NCI-H1105 (cell line): ENCODE data around the gene CHD1L.
"Not testable (repeated sequence)": the region's sequence is repeated elsewhere in the genome, so short reads cannot be mapped to it uniquely, and the experiment has no call there.

Experiments used
- DNase-seq: peaks from one replicate; lab custom pipeline; 2025; lab: John Stamatoyannopoulos, UW

The CHD1L gene

DNA sequence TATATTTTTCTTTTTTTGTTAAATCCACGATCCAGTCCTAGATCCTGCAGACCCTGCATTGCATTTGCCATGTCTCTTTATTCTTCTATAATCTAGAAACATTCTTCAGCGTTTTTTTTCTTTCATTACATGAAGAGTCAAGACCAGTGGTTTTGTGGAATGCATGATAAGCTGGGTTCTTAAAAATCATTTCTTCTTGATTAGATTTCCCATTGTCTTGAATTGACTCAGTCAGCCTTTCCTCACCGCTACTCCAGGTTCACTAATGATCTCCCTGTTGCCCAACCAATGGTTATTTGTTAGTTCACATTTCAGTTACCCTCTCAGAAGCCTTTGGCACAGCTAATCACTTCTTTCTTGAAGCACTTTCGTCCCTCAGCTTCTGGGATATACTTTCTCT is 25.2 kb downstream of the CHD1L start:
- DNase-seq, result no peak

DNA sequence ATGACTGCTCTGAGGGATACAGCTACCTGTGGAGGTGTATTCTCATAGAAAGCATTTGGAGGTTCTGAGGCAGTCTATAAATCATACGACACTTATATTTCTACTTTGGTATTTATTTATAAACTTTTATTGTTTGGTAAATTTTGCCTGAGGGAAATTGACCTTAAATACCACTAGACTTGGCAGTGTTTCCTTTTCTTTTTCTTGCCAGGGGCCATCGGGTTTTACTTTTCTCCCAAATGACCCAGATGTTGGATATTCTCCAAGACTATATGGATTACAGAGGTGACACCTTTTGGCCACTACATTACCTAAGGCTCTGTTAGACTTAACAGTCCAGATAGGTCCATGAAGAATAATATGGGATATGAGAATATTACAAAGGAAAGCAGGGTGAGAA is 28.2 kb downstream of the CHD1L start:
- DNase-seq, result no peak

DNA sequence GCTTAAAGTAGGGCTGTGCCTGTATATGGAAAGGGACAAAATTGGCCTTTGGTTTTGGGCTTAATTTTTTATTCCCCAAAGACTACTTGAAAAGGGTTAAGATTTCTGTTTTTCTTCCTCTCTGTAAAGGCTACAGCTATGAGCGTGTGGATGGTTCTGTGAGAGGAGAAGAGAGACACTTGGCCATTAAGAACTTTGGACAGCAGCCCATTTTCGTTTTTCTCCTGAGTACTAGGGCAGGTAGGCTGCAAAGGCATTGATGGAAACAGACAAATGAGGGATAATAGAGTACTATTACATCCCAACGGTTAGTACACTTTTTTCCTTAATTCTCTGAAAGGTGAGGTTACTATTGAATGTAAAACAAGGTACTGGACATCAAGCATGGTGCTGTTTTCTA is 29.6 kb downstream of the CHD1L start:
- peak; percentile 10 for DNase-seq

DNA sequence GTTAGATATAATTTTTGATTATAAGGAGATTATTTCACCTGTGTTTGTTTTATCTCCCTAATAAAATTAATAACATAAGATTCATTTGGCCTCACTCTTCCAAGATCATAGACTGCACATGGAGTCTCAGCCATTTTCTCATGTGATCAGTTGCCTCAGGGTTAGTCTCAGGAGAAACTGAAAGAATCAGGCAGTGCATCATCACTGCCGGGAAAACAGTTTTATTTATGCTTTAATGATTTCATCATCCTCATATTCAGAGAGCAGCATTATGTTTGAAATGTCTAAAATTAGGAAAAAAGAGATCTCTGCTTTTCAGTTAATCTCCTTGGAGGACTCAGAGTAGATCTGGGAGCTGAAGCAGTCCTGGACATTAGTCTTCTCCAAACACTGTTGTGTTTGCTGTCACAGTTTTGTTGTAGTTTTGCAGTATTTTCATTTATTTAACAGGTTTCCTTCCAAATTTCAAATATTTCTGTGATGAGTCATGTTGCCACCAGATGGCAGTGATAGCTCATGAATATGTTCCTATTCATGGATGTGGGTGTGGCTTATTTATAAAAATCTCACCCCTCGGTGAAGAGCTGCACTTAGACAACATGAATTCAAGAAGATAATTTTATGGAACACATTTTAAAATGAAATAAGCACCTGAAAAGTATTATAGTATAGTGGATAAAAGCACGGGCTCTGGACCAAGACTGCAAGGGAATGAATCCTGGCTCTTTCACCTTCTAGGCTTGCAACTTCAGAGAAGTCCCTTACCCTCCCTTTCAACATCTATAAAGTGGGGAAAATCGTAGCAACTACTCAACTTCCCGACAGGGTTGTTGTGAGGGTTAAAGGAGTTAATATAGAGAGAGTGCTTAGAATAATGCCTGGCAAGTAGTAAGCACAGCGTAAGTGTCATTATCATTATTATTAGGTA is 31.2 kb downstream of the CHD1L start:
- DNase-seq, result peak; percentile 51

DNA sequence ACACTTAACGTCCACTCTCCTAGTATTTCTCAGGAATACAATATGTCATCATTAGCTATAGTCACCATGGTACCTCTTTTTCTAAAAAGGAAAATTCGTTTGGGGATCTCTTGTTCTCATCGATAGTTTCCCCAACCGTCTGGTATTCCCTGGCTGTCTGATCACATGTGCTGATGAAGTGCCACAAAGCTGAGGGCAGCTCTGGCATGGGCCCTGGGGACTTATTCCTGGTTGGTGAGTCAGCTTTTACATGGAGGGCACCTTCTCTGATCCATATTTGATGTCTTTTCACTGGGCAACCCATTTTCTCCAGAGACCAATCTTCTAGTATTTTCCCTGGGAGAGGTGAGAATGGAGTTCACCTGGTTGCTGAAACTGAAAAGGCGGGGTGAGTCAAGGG is 39.5 kb downstream of the CHD1L start:
- no peak for DNase-seq

DNA sequence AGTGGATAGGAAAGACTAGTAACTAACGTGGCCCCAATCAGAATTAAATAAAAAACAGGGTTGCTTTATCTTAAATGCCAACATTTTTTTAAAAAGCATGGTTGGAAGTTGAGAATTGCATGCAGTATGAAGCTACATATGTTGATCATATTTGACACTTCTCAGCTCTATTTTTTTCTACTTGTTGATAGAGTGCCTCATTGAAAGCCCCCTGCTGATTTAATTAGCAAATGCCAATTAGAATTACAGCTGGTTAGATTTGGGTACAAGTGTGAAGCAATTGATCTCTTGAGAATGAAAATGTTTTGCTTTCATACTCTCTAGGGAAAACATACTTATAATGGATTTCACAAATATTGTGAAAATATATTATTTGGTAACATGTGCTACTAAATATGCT is 40.5 kb downstream of the CHD1L start:
- no peak for DNase-seq

- DNase-seq, result no peak
Measured at GRCh38 chr1:147287133-147287865, 44.8 kb downstream of the CHD1L start.

- DNase-seq, result no peak
Measured at GRCh38 chr1:147292012-147292411, 49.5 kb downstream of the CHD1L start.

GRCh38 chr1:147292631-147293251 is 50.3 kb downstream of the CHD1L start:
- no peak for DNase-seq

- no peak for DNase-seq
Measured at GRCh38 chr1:147297438-147297837, 55.0 kb downstream of the CHD1L start.

DNA sequence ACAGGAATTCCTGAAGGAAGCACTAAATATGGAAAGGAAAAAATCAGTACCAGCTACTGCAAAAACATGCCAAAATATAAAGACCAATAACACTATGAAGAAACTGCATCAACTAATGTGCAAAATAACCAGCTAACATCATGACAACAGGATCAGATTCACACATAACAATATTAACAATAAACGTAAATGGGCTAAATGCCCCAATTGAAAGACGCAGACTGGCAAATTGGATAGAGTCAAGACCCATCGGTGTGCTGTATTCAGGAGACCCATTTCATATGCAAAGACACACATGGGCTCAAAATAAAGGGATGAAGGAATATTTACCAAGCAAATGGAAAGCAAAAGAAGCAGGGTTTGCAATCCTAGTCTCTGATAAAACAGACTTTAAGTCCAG is 63.3 kb downstream of the CHD1L start:
- not testable (repeated sequence) for DNase-seq

DNA sequence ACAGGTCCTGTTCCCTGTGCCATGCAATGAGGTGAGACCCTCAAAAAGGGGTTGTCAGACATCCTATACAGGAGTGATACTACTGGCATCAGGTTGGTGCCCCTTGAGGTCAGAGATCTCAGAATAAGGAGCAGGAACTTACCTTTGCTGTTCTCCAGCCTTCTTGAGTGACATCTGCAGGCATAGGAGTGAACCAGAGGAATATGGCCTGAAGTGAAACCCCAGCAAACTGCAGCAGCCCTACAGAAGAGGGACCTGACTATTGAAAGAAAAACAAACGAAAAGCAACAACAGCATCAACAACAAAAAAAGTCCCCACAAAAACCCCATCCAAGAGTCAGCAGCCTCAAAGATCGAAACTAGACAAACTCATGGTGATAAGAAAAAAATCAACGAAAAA is 74.5 kb downstream of the CHD1L start:
- DNase-seq, result no peak

GRCh38 chr1:147326933-147327687 is 84.6 kb downstream of the CHD1L start:
- DNase-seq, result not testable (repeated sequence)

GRCh38 chr1:147334292-147334691 is 91.8 kb downstream of the CHD1L start:
- DNase-seq, result peak; percentile 86

GRCh38 chr1:147336291-147336690 is 93.8 kb downstream of the CHD1L start:
- no peak for DNase-seq

DNA sequence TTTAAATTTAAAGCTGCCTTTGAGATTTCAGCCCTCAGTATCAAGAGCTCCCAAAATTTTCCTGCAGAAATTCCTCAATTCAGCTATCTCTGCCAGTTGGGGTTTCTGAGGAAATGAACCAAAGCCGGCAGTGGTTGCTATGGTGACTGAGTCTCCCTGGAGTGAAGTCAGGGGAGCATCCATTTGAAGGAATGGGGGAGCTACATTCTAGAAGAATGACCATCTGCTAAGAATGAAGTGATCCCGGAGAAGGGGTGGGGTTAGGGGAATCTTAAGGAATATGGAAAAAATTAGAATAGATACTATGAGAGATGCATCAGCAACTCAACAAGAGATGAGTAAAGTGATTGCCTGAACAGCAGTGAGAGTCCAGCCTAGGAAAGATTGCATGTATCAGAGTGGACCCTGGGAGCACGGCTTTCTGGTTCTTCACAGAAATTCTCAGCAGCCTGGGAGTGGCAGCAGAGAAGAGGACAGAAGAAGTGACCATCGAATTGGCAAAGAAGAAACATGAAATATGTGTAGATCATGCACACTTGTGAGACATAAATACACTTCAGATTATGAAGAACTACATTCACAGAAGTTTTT is 94.7 kb downstream of the CHD1L start:
- no peak for DNase-seq

- no peak for DNase-seq
Measured at GRCh38 chr1:147338571-147338970, 96.1 kb downstream of the CHD1L start.

DNA sequence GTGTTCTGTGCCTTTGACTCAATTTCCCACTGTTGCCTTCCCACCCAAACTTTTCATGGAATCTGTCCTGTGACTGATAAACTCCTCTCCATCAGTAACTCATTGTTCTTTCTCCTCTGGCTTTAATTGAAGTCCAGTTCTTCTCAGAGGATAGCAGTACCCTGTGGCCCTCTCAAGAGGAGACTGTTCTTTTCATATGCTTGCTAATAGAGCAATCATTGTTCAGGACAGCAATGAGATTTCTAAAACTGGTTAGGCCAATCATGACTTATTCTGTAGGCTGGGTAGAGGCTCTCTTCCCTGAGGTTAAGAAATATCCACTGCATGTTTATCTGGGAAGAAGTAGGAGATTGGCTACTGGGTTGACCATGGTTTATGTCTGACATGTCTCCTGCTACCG is 98.8 kb downstream of the CHD1L start:
- DNase-seq, result no peak
